ENCODE results near the gene FAM78B.

FAM78B gene

DNA sequence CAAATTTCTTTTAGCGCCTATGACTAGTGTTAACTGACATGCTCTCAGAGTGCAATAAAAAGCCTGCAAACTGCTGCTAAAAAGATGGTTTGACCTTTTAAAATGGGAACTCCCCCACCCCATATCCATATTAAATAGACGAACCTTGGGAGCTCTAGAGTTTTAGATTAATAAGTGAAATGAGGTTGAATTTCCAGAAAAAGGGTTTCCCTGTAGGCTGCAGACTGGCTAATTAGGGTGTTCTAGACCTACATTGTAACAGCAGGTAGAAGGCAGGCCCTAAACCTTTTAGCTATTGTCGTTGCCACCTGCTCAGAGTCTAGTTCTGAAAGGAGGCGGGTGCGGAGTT lies 2.2 kb downstream of the FAM78B start:
- no peak for DNase-seq

DNA sequence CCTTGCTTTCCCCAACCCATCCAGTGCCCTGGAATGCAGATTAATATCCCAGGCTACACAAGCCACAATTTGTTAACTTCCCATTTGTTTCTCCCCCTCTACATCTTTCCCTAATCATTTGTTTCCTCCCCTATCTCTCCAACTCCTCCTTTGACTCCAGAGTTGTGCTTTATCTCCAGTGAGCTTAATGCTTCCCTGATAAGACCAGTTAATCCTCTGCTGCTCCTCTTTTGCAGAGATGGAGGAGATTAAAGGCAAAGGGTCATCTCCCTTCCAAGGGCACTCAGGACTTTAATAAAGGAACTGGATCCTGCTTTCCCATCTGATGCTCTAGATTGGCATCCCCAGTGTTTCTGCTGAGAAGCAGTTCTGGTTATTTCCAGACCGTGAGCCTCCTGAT lies 7.1 kb downstream of the FAM78B start:
- DNase-seq, result no peak

DNA sequence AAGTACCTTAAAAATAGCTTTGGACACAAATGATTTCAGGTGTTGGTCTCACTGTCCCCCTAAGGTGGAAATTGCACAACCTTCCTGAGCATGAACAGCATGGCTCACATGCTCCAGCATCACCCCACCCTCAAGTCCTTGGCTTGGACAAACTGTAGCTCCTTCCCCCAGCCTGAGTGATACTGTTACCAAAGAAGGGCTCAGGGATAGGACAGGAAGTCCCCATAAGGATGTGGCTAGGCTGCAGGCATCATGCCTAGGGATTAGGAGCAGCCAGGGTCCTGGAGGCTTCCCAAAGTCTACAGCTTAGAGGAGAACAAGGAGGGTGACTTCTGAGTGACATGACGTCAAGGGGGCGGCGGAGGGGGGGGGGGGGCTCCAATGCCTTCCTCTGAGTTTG lies 10.1 kb downstream of the FAM78B start:
- no peak for DNase-seq

DNA sequence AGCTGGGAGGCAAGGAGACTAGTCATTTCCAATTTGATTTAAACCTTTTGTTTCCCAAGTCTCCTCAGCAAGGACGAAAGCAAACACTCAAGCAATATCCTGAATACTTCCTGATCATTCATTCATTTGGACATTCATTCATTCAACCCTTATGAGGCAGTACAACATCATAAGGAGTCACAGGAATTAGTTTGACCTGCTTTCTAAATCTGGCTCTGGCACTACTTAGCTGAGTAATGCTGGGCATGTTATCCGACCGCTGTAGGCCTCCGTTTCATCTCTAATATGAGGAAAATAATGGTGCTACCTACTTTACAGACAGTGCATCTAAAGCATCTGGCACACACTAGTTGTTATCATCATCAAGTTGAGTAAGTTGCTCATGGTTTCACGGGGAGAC lies 11.7 kb downstream of the FAM78B start:
- DNase-seq, result no peak

DNA sequence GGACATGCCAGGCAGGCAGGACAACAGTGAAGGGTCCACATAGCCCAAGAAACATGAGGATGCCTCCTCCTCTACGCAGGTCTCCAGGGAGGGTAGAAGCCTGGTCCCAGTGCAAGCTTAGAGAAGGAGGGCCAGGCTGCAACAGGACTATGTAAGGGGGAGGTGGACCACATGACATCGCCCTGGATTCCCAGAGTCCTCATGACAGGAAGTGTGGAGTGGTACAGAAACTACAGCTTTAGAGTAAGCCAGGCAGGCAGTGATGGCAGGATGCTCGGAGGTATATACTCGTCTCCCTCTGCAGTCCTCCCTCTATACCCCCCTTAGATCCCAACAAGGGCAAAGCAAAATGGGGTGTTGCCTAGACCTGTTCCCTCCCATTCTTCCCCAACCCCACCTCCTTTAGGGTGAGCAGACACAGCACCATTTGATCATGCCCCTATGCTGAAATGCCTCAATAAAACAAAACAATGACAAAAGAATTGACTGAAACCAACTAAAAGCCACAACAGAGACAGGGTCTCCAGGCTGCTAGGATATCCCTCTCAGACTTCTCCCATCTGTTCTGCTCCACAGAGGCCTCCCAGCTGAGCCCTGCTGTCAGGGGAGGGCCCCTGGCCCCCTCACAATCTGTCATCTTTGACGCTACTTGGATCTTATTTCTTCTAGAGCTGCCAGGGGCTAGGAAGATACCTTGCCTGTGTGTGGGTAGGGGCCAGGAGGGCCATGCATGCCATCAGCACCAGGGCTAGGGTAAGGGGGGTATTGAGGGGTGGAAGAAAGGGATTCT lies 13.1 kb downstream of the FAM78B start:
- DNase-seq, result no peak

DNA sequence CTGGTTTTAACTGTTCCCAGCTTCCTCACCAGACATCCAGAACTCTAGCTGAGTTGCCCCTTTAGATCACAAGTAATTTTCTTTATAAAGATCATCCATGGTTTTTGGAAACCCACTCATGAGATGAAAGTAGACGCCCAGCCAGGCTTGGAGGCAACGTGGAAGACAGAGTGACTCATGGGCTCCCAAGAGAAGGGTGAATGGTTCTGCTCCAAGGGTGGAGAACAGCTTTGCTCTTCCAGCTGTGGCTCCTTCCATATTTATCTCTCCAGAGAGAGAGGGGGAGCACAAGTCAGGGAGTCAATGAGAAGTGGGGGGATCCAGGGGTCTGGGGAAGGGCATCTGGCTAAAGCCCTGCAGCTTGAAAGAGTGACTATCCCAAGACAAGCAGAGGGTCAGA lies 13.8 kb downstream of the FAM78B start:
- DNase-seq, result no peak

- no peak for DNase-seq
Observed at GRCh38 chr1:166151804-166152203, 15.0 kb downstream of the FAM78B start.

- no peak for DNase-seq
Observed at GRCh38 chr1:166145499-166145898, 21.3 kb downstream of the FAM78B start.

GRCh38 chr1:166141969-166142368 lies 24.8 kb downstream of the FAM78B start:
- DNase-seq, result no peak

DNA sequence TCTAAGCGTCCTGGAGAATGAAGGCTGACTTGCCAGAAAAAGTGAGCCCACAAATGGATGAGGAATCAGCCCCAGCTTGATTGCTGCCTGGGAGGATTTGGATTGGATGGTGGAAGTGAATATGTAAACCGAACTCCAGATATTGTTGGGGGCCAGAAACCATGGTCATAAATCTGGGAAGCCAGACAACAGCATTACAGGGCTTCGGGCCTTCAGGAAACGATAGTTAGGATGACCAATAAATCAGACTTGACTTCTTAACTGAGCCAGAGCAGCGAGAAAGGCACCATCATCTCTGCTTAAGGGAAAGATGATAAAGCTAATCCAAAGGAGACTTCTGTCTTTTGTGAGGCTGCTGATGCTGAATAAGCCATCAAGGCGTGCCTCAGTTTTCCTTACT lies 26.6 kb downstream of the FAM78B start:
- DNase-seq, result no peak

DNA sequence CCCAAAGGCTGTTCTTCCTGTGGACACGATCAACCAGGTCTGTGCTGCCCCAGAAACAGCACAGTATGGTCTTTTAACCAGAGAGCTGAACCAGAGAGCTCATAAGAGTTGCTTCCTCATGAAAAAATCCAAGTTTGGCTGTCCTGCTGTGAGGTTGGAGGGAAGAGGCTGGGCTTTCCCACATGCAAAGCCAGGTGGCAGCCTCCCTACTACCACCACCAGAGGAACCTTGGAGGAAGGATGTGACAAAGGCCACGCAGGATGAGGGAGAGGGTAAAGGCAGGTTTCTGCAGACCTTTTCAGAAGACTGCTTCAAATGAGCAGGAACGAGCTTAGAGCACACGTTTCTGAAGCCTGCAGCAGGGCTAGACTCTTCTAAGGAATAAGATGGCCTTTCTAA lies 27.1 kb downstream of the FAM78B start:
- DNase-seq, result no peak

DNA sequence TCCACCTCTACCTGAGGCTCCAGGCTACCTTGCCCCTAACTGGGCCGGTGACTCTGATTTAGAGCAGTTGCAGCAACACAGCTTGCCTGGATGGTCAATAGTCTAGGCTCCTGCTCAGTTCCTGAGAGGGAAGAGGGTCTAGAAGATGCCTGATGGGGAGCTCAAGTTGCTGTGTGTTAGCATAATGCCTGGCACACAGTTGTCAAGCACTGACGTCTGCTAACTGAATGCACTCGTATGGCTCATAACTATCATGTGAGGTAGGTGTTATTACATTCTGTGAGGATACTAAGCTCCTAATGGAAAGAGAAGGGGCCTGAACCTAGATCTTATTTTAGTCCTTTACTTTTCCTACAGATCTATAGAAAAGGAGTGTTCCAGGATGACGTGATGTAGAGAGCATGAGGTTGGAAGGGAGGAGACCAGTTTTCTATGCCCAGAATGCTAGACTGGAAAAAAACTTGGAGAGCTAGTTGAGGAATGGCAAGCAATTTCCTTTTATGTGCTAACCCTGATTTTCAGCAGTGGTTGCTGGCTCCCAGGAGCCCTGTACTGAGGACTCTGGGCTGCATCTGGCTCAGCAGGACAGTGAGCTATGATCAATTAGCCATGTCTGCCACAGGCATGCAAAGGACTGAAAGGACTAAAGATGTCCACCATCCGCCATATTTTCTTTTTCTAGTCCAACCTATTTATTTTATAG lies 30.0 kb downstream of the FAM78B start:
- no peak for DNase-seq

DNA sequence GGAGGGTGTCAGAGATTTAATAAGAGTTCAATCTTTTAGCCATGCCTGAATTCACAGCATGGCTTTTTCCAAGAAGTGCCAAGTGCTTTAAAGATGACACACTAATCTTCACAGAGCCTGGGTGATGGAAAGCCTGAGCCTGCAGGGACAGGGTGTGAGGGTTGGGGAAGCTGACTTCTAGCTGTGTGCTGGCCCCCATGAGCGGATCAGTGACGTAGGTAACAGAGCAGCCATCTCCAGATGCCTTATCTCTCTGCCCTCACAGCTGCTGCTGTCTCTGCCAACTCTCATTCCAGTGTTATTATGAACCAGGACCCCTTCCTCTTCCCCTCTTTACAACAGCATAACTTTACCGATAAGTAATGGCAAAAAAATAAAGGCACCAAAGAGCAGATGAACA lies 30.6 kb downstream of the FAM78B start:
- DNase-seq, result no peak

DNA sequence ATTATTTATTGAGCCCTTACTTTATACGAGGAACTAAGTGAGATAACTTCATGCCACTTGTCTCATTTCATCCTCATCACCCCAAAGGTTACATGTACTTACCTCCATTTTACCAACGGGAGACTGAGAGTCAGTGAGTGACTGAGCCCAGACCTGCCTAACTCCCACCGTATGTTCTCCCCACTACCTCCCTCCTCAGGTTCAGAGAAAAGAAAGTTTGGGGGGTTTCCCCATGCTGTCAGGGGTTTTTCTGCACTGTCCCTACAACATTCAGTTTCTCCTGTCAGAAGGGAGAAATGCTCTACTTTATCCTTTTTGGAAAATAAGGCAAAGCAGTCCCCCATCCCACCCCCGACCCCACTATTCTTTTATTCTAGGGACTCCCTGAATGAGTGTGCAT lies 32.9 kb downstream of the FAM78B start:
- DNase-seq, result no peak

DNA sequence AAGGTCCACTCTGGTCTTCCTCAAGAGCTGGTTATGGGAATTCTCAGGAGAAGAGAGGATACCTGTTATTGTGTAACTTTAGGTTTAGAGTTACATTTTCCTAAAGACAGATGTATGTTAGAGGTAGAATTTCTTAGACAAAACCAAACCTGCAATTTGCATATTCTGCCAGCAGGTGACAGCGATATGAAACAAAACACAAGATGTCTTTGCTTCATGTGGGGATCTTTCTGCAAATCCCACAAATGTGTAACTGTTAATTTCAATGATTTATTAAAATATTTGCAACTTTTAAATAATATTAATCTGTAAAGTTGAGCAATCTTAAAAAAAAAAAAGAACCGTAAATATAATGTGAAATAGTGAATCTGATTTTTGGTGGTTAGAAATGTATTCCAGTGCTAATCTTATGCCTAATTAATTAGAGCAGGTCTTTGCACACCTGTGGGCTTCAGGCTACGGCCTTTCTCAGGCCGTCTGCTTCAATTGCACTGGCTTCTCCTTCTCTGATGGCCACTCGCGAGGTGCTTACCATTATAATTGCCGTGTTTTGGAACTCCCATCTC lies 33.4 kb downstream of the FAM78B start:
- no peak for DNase-seq

- no peak for DNase-seq
Observed at GRCh38 chr1:166132496-166132895, 34.3 kb downstream of the FAM78B start.

GRCh38 chr1:166129006-166129405 lies 37.8 kb downstream of the FAM78B start:
- no peak for DNase-seq

DNA sequence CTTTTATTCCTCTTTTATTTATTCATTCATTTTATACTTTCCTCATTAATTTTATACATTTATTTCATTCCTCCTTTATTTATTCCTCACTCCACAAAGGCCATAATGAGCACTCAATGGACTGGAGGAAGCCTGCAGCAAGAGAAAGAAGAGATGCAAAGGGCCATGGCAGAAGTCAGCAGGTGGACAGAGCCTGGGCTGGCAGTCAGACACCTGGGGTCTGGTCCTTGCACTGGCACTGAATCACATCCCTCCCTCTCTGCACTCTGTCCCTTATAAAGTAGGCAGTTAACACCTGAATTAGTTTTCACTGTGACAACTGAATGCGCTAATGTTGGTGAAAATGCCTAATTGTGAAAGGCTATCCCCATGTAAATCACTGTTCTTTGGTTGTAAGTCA lies 38.6 kb downstream of the FAM78B start:
- no peak for DNase-seq

DNA sequence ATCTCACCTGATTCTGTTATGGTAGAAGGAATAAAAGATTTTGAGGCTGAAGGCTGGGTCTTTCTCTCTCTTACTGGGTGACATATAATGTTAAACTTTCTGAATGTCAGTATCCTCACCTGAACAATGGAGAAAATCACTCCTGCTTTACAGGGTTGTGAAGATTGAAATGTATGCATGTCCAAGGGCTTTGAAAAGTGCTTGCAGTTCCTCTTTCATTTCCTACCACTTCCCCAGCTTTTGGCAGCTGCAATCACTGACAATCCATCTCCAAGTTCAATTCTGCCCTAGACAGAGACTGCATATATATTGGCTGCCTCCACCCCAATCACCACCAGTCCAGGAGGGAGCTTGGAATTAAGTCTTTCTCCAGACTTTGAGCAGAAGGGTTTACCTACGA lies 39.8 kb downstream of the FAM78B start:
- DNase-seq, result no peak

DNA sequence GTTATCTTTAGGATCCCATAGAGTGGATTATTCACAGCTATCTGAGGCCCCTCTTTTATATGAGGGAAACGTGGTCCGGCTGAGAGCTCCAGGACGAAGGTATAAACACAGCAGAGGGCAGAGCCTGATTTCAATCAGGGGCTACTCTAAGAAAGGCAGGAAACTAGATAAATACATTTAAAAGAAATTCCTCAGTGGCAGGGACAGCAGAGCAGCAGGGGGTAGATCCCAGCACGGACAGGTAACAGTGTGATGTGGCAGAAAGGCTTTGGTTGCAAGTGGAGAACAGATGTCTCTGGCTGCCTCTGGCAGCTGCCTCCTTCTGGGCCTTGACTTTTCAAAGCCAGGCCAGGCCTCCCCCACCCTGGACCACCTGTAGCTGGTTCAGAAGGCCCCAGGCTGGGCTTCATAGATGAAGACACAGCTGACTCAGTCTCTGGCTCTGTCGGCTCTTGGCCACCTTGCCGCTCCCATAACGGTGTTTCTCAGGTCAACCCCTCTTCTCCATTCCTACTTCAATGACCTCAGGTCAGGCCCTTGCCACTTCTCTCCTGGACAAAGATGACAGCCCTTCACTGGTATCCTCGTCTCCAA lies 43.8 kb downstream of the FAM78B start:
- no peak for DNase-seq

GRCh38 chr1:166121010-166121409 lies 45.8 kb downstream of the FAM78B start:
- DNase-seq, result no peak

GRCh38 chr1:166120281-166120680 lies 46.5 kb downstream of the FAM78B start:
- no peak for DNase-seq

GRCh38 chr1:166119471-166119965 lies 47.3 kb downstream of the FAM78B start:
- DNase-seq, result no peak

GRCh38 chr1:166117776-166118175 lies 49.0 kb downstream of the FAM78B start:
- DNase-seq, result no peak
